MM.1S (cell line): ENCODE data around the gene SPRED2.
A peak's percentile ranks its signal among the peaks of the same experiment; 100 is the strongest.

ENCODE experiments used
- DNase-seq: peaks from one replicate; pipeline ENCODE4 v3.0.0-alpha.2; 2015
- H2AFZ ChIP-seq: fragments of 300-600 bp; sonication (generic); 2 replicates; pipeline ENCODE4 v1.6.0; 2016; ENCODE audit warnings: antibody characterized with exemption, low read length
- H3F3A ChIP-seq: fragments of 300-600 bp; sonication (generic); 2 replicates; pipeline ENCODE4 v1.6.1; 2016; ENCODE audit warnings: mild to moderate bottlenecking, antibody characterized with exemption, low read length, moderate library complexity, mixed read lengths; ENCODE audit not compliant: insufficient read depth
- H3K27ac ChIP-seq: fragments of 300-600 bp; sonication (generic); 2 replicates; pipeline ENCODE4 v1.5.1; 2016; ENCODE audit warnings: mild to moderate bottlenecking, low read length
- H3K27me3 ChIP-seq: fragments of 300-600 bp; sonication (generic); replicated peaks from 2 replicates; pipeline ENCODE4 v1.6.0; 2016; ENCODE audit warnings: low read length; ENCODE audit not compliant: insufficient read depth
- H3K36me3 ChIP-seq: fragments of 300-600 bp; sonication (generic); replicated peaks from 2 replicates; pipeline ENCODE4 v1.6.1; 2016; ENCODE audit warnings: mild to moderate bottlenecking, low read length, mixed read lengths; ENCODE audit not compliant: insufficient read depth
- H3K4me1 ChIP-seq: fragments of 300-600 bp; sonication (generic); 2 replicates; pipeline ENCODE4 v1.6.1; 2016; ENCODE audit warnings: low read length, mixed read lengths
- H3K4me2 ChIP-seq: fragments of 300-600 bp; sonication (generic); 2 replicates; pipeline ENCODE4 v1.6.0; 2016; ENCODE audit warnings: low read depth, low read length
- H3K4me3 ChIP-seq: fragments of 300-600 bp; sonication (generic); 2 replicates; pipeline ENCODE4 v1.5.1; 2016; ENCODE audit warnings: low read length, mixed read lengths
- H3K79me2 ChIP-seq: fragments of 300-600 bp; sonication (generic); 2 replicates; pipeline ENCODE4 v1.6.1; 2016; ENCODE audit warnings: mixed run types, low read length, mixed read lengths
- H3K9ac ChIP-seq: fragments of 300-600 bp; sonication (generic); 2 replicates; pipeline ENCODE4 v1.6.1; 2016; ENCODE audit warnings: low read length, mixed read lengths
- H3K9me2 ChIP-seq: fragments of 300-600 bp; sonication (generic); replicated peaks from 2 replicates; pipeline ENCODE4 v1.6.1; 2016; ENCODE audit warnings: mild to moderate bottlenecking, low read length, mixed read lengths; ENCODE audit not compliant: insufficient read depth
- H3K9me3 ChIP-seq: fragments of 300-600 bp; sonication (generic); replicated peaks from 2 replicates; pipeline ENCODE4 v1.6.1; 2016; ENCODE audit warnings: mild to moderate bottlenecking, low read length, mixed read lengths; ENCODE audit not compliant: insufficient read depth
- H4K20me1 ChIP-seq: fragments of 300-600 bp; sonication (generic); 2 replicates; pipeline ENCODE4 v1.6.1; 2016; ENCODE audit warnings: mild to moderate bottlenecking, low read length, moderate library complexity, mixed read lengths; ENCODE audit not compliant: insufficient read depth
- CTCF ChIP-seq: fragments of 300-600 bp; sonication (generic); IDR thresholded peaks from 2 replicates; pipeline ENCODE4 v1.5.1; 2016; ENCODE audit warnings: antibody characterized with exemption, low read length, mixed read lengths
- EZH2 ChIP-seq: fragments of 300-600 bp; sonication (generic); optimal IDR thresholded peaks from 2 replicates; pipeline ENCODE3; 2017; ENCODE audit warnings: low read depth, mild to moderate bottlenecking, antibody characterized with exemption, low read length, mixed read lengths
- EZH2phosphoT487 ChIP-seq: fragments of 300-600 bp; sonication (generic); IDR thresholded peaks from 2 replicates; pipeline ENCODE4 v1.6.1; 2018; ENCODE audit warnings: antibody characterized with exemption, low read length

SPRED2 gene

GRCh38 chr2:65381607-65382051, 50.8 kb downstream of the SPRED2 start:
- peak overlapping the region; percentile 70; the same call in 1 of the 2 replicates for H3K4me2 ChIP-seq
- no peaks in the 10 kb centered on the region for H3K36me3 ChIP-seq
- peaks cover 47% of the 10 kb centered on the region for H3K4me1 ChIP-seq
- H3F3A ChIP-seq = peaks cover 26% of the 10 kb centered on the region
- no peak for TF ChIP-seq EZH2phosphoT487
- no peak for TF ChIP-seq CTCF
- no peak for TF ChIP-seq EZH2
- H2AFZ ChIP-seq = no peak overlapping the region
- H3K9me2 ChIP-seq = no peaks in the 10 kb centered on the region
- no peaks in the 10 kb centered on the region for H3K9me3 ChIP-seq
- H3K9ac ChIP-seq = no peak overlapping the region
- H3K79me2 ChIP-seq = peaks cover 86% of the 10 kb centered on the region
- H4K20me1 ChIP-seq = no peaks in the 10 kb centered on the region
- H3K27me3 ChIP-seq = no peaks in the 10 kb centered on the region
- DNase-seq = no peak
- H3K27ac ChIP-seq = no peak overlapping the region
- no peak overlapping the region for H3K4me3 ChIP-seq

- H3K4me1 ChIP-seq = peaks cover 50% of the 10 kb centered on the region
- no peak for TF ChIP-seq EZH2
- TF ChIP-seq EZH2phosphoT487 = no peak
- no peak for TF ChIP-seq CTCF
- no peak overlapping the region for H3K4me3 ChIP-seq
- H3K27ac ChIP-seq = no peak overlapping the region
- H2AFZ ChIP-seq = no peak overlapping the region
- H3K36me3 ChIP-seq = no peaks in the 10 kb centered on the region
- no peaks in the 10 kb centered on the region for H3K9me3 ChIP-seq
- peaks cover 85% of the 10 kb centered on the region for H3K79me2 ChIP-seq
- H4K20me1 ChIP-seq = no peaks in the 10 kb centered on the region
- no peaks in the 10 kb centered on the region for H3K27me3 ChIP-seq
- H3F3A ChIP-seq = peaks cover 26% of the 10 kb centered on the region
- no peak overlapping the region for H3K4me2 ChIP-seq
- no peak for DNase-seq
- H3K9ac ChIP-seq = no peak overlapping the region
- no peaks in the 10 kb centered on the region for H3K9me2 ChIP-seq
Observed at GRCh38 chr2:65380255-65380654, 52.1 kb downstream of the SPRED2 start.

- TF ChIP-seq CTCF (no peak), EZH2phosphoT487 (no peak)
- Histone ChIP-seq H3K4me3 (no peak overlapping the region), H3K4me2 (no peak overlapping the region), H3K4me1 (peaks cover 51% of the 10 kb centered on the region), H3K27me3 (no peaks in the 10 kb centered on the region), H3K9me3 (no peaks in the 10 kb centered on the region), H3K27ac (no peak overlapping the region), H2AFZ (no peak overlapping the region), H3K9me2 (no peaks in the 10 kb centered on the region), H3K9ac (no peak overlapping the region), H3K79me2 (peaks cover 85% of the 10 kb centered on the region), H3F3A (peaks cover 30% of the 10 kb centered on the region), H3K36me3 (no peaks in the 10 kb centered on the region), H4K20me1 (no peaks in the 10 kb centered on the region)
- no peak for DNase-seq
Observed at GRCh38 chr2:65379721-65380171, 52.7 kb downstream of the SPRED2 start.
